Esophagus squamous epithelium (tissue), 5 donors: ENCODE data around the gene MAD1L1. TPM values are rescaled to one million over a fixed set of nuclear protein-coding genes. Genes with fewer than 3 reads are reported as not detected.
"Not testable (repeated sequence)": the region's sequence is repeated elsewhere in the genome, so short reads cannot be mapped to it uniquely, and the experiment has no call there.

Experiments used
- DNase-seq: peaks from one replicate; lab custom pipeline; 2025; lab: John Stamatoyannopoulos, UW
- H3K27ac ChIP-seq, 4 donors: fragments of 200-600 bp; sonication (generic); one replicate each; pipeline ENCODE4 v1.5.1; 2016 to 2019; ENCODE audit warnings: mild to moderate bottlenecking in 1 of 4
- H3K27me3 ChIP-seq, 4 donors: fragments of 200-600 bp; sonication (generic); 1 replicate in 3 of 4; 2 replicates in 1 of 4; pipeline versions ENCODE4 v1.5.1 to v1.6.0; 2017 to 2021; ENCODE audit warnings: antibody characterized with exemption in 1 of 4
- H3K36me3 ChIP-seq, 3 donors: fragments of 200-600 bp; sonication (generic); one replicate each; pipeline ENCODE4 v1.5.1; 2016 to 2019
- H3K4me1 ChIP-seq, 3 donors: fragments of 200-600 bp; sonication (generic); one replicate each; pipeline ENCODE4 v1.5.1; 2017 to 2019
- H3K4me3 ChIP-seq, 4 donors: fragments of 200-600 bp; sonication (generic); 1 replicate in 3 of 4; 2 replicates in 1 of 4; pipeline ENCODE4 v1.5.1; 2016 to 2019; ENCODE audit warnings: mild to moderate bottlenecking in 2 of 4, moderate library complexity in 1 of 4
- H3K9me3 ChIP-seq, 3 donors: fragments of 200-600 bp; sonication (generic); one replicate each; pipeline ENCODE4 v1.5.1; 2016 to 2019
- CTCF ChIP-seq, 6 experiments: fragments of 450-650 bp in 4 of 6; fragments of 200-600 bp in 2 of 6; sonication (generic) in 2 of 6; IDR thresholded peaks; one replicate each; pipeline ENCODE4 v1.5.1; 2016 to 2019; ENCODE audit warnings: antibody characterized with exemption in 6 of 6, mild to moderate bottlenecking in 4 of 6, moderate library complexity in 4 of 6
- POLR2A ChIP-seq, 4 donors: fragments of 450-650 bp; IDR thresholded peaks; one replicate each; pipeline ENCODE4 v1.6.1; 2017; ENCODE audit warnings: antibody characterized with exemption in 4 of 4, mild to moderate bottlenecking in 4 of 4, moderate library complexity in 3 of 4
- WGBS, 2 donors: methylation state at CpG; one replicate each; pipeline ENCODE4 v1.1.5; 2018; 5-methylcytosine and 5-hydroxymethylcytosine counted together
- intact Hi-C: fragments of 100-400 bp; cut with DNase I; formaldehyde crosslinking; loops from one replicate; pipeline ENCODE4 v1.15.0; 2022
- total RNA-seq, 4 donors: library from RNA; depleted of rRNA; stranded (reverse); fragments of >200 nt; gene quantifications; one replicate each; pipeline ENCODE4 v1.1.0, GENCODE V29; 2016
- donor health status: DM: yes; HTN: yes; CAD: no.

Gene MAD1L1
- total RNA-seq, 4 donors from 2014 or later: 16.6 to 40.4 (median 30.2) TPM

- Histone ChIP-seq H3K36me3 (no peaks in the 10 kb centered on the region), H3K27me3 (no peaks in the 10 kb centered on the region), H3K4me3 (no peak overlapping the region), H3K9me3 (no peaks in the 10 kb centered on the region), H3K27ac (no peak overlapping the region), H3K4me1 (no peaks in the 10 kb centered on the region)
- no peak for DNase-seq
- WGBS, 2 donors: 92 to 93% methylated on average over 8 to 13 of the region's 31 CpGs
- intact Hi-C loops: no loop called here
- no peak for TF ChIP-seq POLR2A (IDR thresholded peaks at IDR 0.05)
- TF ChIP-seq CTCF (IDR thresholded peaks at IDR 0.05): no peak
Observed at GRCh38 chr7:1842321-1843221, 390.2 kb downstream of the MAD1L1 start.

GRCh38 chr7:1841286-1842021, 391.3 kb downstream of the MAD1L1 start:
- H3K27ac ChIP-seq, DNase-seq, H3K36me3 ChIP-seq, H3K4me1 ChIP-seq, H3K4me3 ChIP-seq, H3K9me3 ChIP-seq, H3K27me3 ChIP-seq, intact Hi-C loops: not testable (repeated sequence)
- 91 to 92% methylated on average over 14 to 20 of the region's 40 CpGs for WGBS, 2 donors

DNA sequence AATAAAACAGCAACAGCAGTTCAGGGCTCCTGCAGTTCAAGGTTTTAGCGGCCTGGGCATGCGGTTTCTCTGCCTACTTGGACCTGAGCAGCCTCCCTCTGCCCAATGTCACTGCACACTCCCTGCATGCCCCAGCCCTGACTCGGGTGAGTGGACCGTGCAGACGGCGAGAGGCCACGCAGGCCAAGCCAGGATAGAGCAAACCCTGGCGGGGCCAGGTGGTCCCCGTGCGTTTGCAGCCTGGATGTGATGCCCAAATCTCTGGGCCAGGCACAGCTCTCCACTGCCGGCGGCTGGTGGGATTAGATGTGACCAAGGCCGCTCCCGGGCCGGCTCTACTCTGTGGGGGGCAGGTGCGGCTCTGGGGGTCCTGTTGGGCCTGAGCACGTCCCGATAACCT, 392.0 kb downstream of the MAD1L1 start:
- H3K9me3 ChIP-seq, H3K36me3 ChIP-seq, intact Hi-C loops, H3K27me3 ChIP-seq, H3K4me1 ChIP-seq, H3K4me3 ChIP-seq, H3K27ac ChIP-seq, DNase-seq: not testable (repeated sequence)
- 88% methylated on average over 2 of the region's 18 CpGs; no CpG with 5 or more reads in 1 of the 2 donors for WGBS, 2 donors

DNA sequence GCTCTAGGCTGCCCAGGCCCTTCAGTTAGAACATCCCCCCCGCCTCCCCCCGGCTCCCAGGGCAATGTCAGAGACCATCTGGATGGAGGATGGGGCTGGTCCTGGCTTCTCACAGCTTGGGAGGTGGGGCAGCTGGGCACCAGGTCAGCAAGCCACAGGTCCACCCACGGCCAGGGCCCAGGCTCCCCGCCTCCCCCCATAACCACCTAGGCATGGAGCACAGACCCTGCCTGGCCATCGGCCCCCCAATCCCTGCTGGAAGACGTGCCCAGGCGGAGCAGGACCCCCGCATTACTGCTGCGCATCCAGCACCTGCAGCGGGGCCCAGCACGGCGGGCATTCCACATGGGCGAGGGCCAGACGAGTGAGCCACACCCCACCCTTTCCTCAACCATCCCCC, 393.0 kb downstream of the MAD1L1 start:
- TF ChIP-seq CTCF (IDR thresholded peaks at IDR 0.05) (no peak), POLR2A (IDR thresholded peaks at IDR 0.05) (no peak)
- DNase-seq: no peak
- intact Hi-C loops: no loop called here
- no peak overlapping the region for H3K27ac ChIP-seq
- no peaks in the 10 kb centered on the region for H3K27me3 ChIP-seq
- 77 to 85% methylated on average over 7 to 8 of the region's 14 CpGs for WGBS, 2 donors
- no peak overlapping the region for H3K4me3 ChIP-seq
- no peaks in the 10 kb centered on the region for H3K4me1 ChIP-seq
- H3K36me3 ChIP-seq: no peaks in the 10 kb centered on the region
- no peaks in the 10 kb centered on the region for H3K9me3 ChIP-seq

- H3K4me1 ChIP-seq, H3K27me3 ChIP-seq, H3K36me3 ChIP-seq, H3K9me3 ChIP-seq, intact Hi-C loops, DNase-seq, H3K4me3 ChIP-seq, H3K27ac ChIP-seq: not testable (repeated sequence)
- WGBS, 2 donors: 77 to 100% methylated on average over 1 to 5 of the region's 21 CpGs
Observed at GRCh38 chr7:1838911-1839531, 393.7 kb downstream of the MAD1L1 start.

DNA sequence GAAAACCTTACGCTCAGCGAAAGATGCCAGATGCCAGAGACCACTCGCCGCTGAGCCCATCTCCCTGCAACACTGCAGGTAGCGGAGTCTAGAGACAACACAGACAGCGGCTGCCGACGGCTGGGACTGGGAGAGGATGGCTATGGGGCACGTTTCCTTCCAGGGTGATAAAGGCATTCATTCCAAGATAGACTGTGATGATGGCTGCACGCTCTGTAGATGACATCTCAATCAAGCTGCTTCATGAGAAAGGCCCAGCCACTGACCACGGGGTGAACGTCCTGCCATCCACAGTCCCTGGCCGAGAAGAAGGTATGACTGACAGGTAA, 394.2 kb downstream of the MAD1L1 start:
- H3K36me3 ChIP-seq, H3K9me3 ChIP-seq, H3K27ac ChIP-seq, DNase-seq, H3K4me3 ChIP-seq, intact Hi-C loops, H3K4me1 ChIP-seq, H3K27me3 ChIP-seq: not testable (repeated sequence)
- 78 to 89% methylated on average over 3 to 12 of the region's 13 CpGs for WGBS, 2 donors

DNA sequence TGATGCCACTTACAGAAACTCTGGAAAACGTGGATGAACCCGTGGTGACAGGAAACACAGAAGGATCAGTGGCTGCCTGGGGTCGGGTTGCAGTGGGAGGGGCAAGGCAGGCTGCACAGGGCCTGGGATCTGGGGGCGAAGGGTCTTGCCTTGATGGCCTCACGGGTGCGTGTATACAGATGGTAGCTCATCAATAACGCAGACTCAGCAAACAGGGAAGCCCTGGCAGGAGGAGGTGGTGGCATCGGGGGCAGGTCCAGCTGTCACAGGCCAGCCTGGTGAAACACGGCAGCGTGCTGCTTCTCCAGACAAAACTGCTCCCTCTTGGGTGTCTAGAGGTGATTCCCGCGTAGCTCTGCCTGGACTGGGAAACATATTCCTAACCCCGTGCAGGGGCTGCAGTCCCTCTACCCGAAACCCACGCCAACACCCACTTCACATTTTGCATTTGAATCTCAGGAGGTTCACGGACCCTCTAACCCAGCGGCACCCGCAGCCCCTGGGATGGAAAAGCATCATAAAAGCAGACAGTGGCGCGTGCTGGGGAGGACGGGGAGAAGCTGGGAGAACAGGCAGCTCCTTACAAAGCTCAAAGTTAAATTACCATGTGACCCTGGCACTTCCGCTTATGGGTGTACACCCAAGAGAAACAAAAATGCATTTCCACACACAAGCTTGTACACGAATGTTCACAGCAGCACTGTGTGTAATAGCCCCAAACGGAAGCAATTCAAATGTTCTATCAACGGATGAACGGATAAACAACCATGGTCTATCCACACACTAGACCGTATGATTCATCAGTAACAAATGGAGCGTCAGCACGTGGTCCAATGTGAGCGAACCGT, 394.8 kb downstream of the MAD1L1 start:
- DNase-seq, H3K4me1 ChIP-seq: not testable (repeated sequence)
- WGBS, 2 donors: 82 to 84% methylated on average over 25 of the region's 31 CpGs

GRCh38 chr7:1831933-1832535, 400.7 kb downstream of the MAD1L1 start:
- H3K4me1 ChIP-seq, H3K27me3 ChIP-seq, H3K36me3 ChIP-seq, H3K27ac ChIP-seq, intact Hi-C loops, H3K4me3 ChIP-seq, H3K9me3 ChIP-seq, DNase-seq: not testable (repeated sequence)
- 73 to 89% methylated on average over 1 of the region's 1 CpG for WGBS, 2 donors

More for the DNA sequence above, 394.8 kb downstream of the MAD1L1 start:
- H3K4me3 ChIP-seq, H3K27me3 ChIP-seq, intact Hi-C loops, H3K36me3 ChIP-seq, H3K27ac ChIP-seq, H3K9me3 ChIP-seq: not testable (repeated sequence)

DNA sequence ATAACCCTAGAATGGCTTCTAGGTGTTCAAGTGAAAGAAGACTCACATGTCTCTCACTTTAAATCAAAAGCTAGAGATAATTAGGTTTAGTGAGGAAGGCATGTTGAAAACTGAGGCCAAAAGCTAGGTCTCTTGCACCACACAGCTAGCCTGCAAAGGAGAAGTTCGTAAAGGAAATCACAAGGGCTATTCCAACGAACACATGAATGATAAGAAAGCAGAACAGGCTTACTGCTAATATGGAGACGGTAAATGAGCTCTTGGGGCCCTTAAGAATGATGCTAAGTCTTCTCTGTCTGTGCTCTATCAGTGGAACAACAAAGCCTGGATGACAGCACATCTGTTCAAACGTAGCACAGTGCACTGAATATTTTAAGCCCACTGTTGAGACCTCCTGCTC, 401.3 kb downstream of the MAD1L1 start:
- H3K27ac ChIP-seq, H3K36me3 ChIP-seq, H3K4me3 ChIP-seq, intact Hi-C loops, H3K27me3 ChIP-seq, DNase-seq, H3K9me3 ChIP-seq, H3K4me1 ChIP-seq: not testable (repeated sequence)
- 91 to 96% methylated on average over 3 to 4 of the region's 4 CpGs for WGBS, 2 donors
